Epithelial cell of prostate (primary cell): ENCODE data around the gene GPN1.
A peak's percentile ranks its signal among the peaks of the same experiment; 100 is the strongest.
"Not testable (repeated sequence)": the region's sequence is repeated elsewhere in the genome, so short reads cannot be mapped to it uniquely, and the experiment has no call there.

ENCODE experiments used
- DNase-seq: peaks from one replicate; pipeline ENCODE4 v3.0.0-alpha.2; 2011; ENCODE audit warnings: low read depth, low spot score
- H3K27ac ChIP-seq: fragments of 450-650 bp; 2 replicates; pipeline ENCODE4 v1.5.1; 2017; ENCODE audit warnings: mild to moderate bottlenecking

Gene GPN1

GRCh38 chr2:27626323-27626722, 2.5 kb upstream of the GPN1 start:
- peak overlapping the region; percentile 94 for H3K27ac ChIP-seq
- DNase-seq: not testable (repeated sequence)

GRCh38 chr2:27626921-27627320, 1.9 kb upstream of the GPN1 start:
- peak overlapping the region; percentile 94 for H3K27ac ChIP-seq
- not testable (repeated sequence) for DNase-seq

GRCh38 chr2:27627963-27628766, 685 bp upstream of the GPN1 start:
- H3K27ac ChIP-seq: peak overlapping the region; percentile 94
- DNase-seq: peak; percentile 92

GRCh38 chr2:27630257-27630656, 1.4 kb downstream of the GPN1 start:
- DNase-seq: not testable (repeated sequence)
- H3K27ac ChIP-seq: peak overlapping the region; percentile 94

- DNase-seq: no peak
- H3K27ac ChIP-seq: no peak overlapping the region
Observed at GRCh38 chr2:27634291-27634690, 5.4 kb downstream of the GPN1 start.

- peak overlapping the region; percentile 91 for H3K27ac ChIP-seq
- DNase-seq: no peak
Observed at GRCh38 chr2:27636766-27637165, 7.9 kb downstream of the GPN1 start.

- H3K27ac ChIP-seq: peak overlapping the region; percentile 91
Observed at GRCh38 chr2:27638037-27638637, 9.3 kb downstream of the GPN1 start.

GRCh38 chr2:27638709-27639108, 9.9 kb downstream of the GPN1 start:
- DNase-seq: peak; percentile 72
- peak overlapping the region; percentile 91 for H3K27ac ChIP-seq

More at GRCh38 chr2:27638037-27638637, 9.3 kb downstream of the GPN1 start:
- DNase-seq: peak; percentile 97

GRCh38 chr2:27640722-27641245, 11.9 kb downstream of the GPN1 start:
- no peak for DNase-seq
- H3K27ac ChIP-seq: no peak overlapping the region

- DNase-seq: no peak
- H3K27ac ChIP-seq: no peak overlapping the region
Observed at GRCh38 chr2:27645197-27645596, 16.3 kb downstream of the GPN1 start.

GRCh38 chr2:27647289-27647688, 18.4 kb downstream of the GPN1 start:
- DNase-seq: no peak
- no peak overlapping the region for H3K27ac ChIP-seq

GRCh38 chr2:27647737-27648136, 18.9 kb downstream of the GPN1 start:
- H3K27ac ChIP-seq: no peak overlapping the region
- DNase-seq: no peak

- H3K27ac ChIP-seq: no peak overlapping the region
- DNase-seq: no peak
Observed at GRCh38 chr2:27651056-27651455, 22.2 kb downstream of the GPN1 start.

- peak overlapping the region; percentile 64 for H3K27ac ChIP-seq
Observed at GRCh38 chr2:27652341-27652740, 23.5 kb downstream of the GPN1 start.

GRCh38 chr2:27652790-27653189, 23.9 kb downstream of the GPN1 start:
- H3K27ac ChIP-seq: peak overlapping the region; percentile 64
- no peak for DNase-seq

More at GRCh38 chr2:27652341-27652740, 23.5 kb downstream of the GPN1 start:
- no peak for DNase-seq

GRCh38 chr2:27653397-27653796, 24.5 kb downstream of the GPN1 start:
- no peak for DNase-seq
- H3K27ac ChIP-seq: peak overlapping the region; percentile 64

- peak; percentile 59 for DNase-seq
- H3K27ac ChIP-seq: peak overlapping the region; percentile 5
Observed at GRCh38 chr2:27655155-27655951, 26.5 kb downstream of the GPN1 start.

GRCh38 chr2:27661371-27661770, 32.5 kb downstream of the GPN1 start:
- H3K27ac ChIP-seq: no peak overlapping the region
- DNase-seq: no peak

GRCh38 chr2:27663285-27664153, 34.7 kb downstream of the GPN1 start, which contains the start of the genes SLC4A1AP and SUPT7L:
Gene SLC4A1AP, plus strand, starts transcription at chr2:27663889. Its CDS starts 26 bp downstream, at chr2:27663915.
Gene SUPT7L, minus strand, starts transcription at chr2:27663614. Its CDS starts 1,422 bp downstream, at chr2:27662192.
- H3K27ac ChIP-seq: peak within 1 kb of the TSS; percentile 89
- peak; percentile 48 for DNase-seq
